ENCODE results near the gene NSD1. TPM values are rescaled to one million over a fixed set of nuclear protein-coding genes. Genes with fewer than 3 reads are reported as not detected.

Gene NSD1
- total and polyA plus RNA-seq, 10 of the 15 experiments (the other 5 are each of a cell fraction or from before 2014, with no cell fraction given): 7.0 to 57.9 (median 30.4) TPM

DNA sequence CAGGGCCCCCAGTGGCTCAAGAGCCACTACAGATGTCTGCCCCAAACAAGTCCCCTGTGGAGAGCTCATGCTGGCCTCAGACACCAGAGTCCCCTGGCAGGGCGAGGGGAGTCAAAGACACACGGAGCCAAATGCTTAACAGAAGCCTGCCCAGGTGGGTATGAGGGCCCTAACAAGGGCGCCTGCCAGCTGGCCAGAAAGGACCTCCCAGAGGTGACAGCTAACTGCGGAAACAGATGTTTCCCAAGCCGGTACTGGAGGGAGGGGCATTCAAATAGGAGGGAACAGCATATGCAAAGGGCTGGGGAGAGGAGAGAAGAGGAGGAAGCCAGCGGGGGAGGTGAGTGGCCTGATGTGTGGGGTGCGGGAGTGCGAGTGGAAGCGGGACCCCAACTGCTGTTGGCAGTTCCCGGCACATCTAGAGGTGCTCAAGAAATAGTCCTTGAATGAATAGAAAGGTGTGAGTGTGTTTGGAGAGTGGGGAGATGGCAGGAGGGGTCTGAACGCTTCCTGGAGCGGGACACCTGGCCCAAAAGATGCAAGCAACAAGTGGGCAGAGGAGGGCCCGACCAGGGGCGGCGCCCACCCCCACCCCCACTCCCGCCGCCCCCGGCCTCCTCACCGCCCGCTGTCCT, 177.3 kb downstream of the NSD1 start (continued):
- no peak for TF ChIP-seq SMAD1 (IDR thresholded peaks at IDR 0.05; ENCODE audit: low read depth, partially characterized antibody)
- peak; percentile 95; the same call in 2 of the 3 replicates for TF ChIP-seq POU2F2 (IDR thresholded peaks at IDR 0.05; ENCODE audit: borderline replicate concordance, low read depth, low read length)
- TF ChIP-seq HCFC1 (IDR thresholded peaks at IDR 0.05; ENCODE audit: low read length): no peak
- TF ChIP-seq CBFB (IDR thresholded peaks at IDR 0.05; ENCODE audit: low read depth): no peak
- peak; percentile 54; the same call in 1 of the 2 replicates for TF ChIP-seq MXI1 (IDR thresholded peaks at IDR 0.05; ENCODE audit: low read depth, low read length)
- TF ChIP-seq SUPT20H (IDR thresholded peaks at IDR 0.05; ENCODE audit: borderline replicate concordance, control insufficient read depth, low read depth, low read length): no peak
- TF ChIP-seq, protein P1, sequence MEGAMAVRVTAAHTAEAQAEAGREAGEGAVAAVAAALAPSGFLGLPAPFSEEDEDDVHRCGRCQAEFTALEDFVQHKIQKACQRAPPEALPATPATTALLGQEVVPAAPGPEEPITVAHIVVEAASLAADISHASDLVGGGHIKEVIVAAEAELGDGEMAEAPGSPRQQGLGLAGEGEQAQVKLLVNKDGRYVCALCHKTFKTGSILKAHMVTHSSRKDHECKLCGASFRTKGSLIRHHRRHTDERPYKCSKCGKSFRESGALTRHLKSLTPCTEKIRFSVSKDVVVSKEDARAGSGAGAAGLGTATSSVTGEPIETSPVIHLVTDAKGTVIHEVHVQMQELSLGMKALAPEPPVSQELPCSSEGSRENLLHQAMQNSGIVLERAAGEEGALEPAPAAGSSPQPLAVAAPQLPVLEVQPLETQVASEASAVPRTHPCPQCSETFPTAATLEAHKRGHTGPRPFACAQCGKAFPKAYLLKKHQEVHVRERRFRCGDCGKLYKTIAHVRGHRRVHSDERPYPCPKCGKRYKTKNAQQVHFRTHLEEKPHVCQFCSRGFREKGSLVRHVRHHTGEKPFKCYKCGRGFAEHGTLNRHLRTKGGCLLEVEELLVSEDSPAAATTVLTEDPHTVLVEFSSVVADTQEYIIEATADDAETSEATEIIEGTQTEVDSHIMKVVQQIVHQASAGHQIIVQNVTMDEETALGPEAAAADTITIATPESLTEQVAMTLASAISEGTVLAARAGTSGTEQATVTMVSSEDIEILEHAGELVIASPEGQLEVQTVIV (IDR thresholded peaks at IDR 0.05; ENCODE audit: borderline replicate concordance, partially characterized antibody): no peak
- TF ChIP-seq MEF2B (IDR thresholded peaks at IDR 0.05; ENCODE audit: partially characterized antibody, poor library complexity, severe bottlenecking): no peak
- TF ChIP-seq CBX3 (IDR thresholded peaks at IDR 0.05; ENCODE audit: borderline replicate concordance, low read depth): no peak
- TF ChIP-seq MEF2A (IDR thresholded peaks at IDR 0.05; ENCODE audit: insufficient read depth, low read depth, low read length): no peak
- TF ChIP-seq, protein P2, sequence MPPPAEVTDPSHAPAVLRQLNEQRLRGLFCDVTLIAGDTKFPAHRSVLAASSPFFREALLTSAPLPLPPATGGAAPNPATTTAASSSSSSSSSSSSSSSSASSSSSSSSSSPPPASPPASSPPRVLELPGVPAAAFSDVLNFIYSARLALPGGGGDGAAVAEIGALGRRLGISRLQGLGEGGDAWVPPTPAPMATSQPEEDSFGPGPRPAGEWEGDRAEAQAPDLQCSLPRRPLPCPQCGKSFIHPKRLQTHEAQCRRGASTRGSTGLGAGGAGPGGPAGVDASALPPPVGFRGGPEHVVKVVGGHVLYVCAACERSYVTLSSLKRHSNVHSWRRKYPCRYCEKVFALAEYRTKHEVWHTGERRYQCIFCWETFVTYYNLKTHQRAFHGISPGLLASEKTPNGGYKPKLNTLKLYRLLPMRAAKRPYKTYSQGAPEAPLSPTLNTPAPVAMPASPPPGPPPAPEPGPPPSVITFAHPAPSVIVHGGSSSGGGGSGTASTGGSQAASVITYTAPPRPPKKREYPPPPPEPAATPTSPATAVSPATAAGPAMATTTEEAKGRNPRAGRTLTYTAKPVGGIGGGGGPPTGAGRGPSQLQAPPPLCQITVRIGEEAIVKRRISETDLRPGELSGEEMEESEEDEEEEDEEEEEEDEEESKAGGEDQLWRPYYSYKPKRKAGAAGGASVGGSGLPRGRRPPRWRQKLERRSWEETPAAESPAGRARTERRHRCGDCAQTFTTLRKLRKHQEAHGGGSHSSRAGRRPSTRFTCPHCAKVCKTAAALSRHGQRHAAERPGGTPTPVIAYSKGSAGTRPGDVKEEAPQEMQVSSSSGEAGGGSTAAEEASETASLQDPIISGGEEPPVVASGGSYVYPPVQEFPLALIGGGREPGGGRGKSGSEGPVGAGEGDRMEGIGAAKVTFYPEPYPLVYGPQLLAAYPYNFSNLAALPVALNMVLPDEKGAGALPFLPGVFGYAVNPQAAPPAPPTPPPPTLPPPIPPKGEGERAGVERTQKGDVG (CRISPR knock-in tag; IDR thresholded peaks at IDR 0.05): no peak
- TF ChIP-seq KDM1A (IDR thresholded peaks at IDR 0.05; ENCODE audit: borderline replicate concordance): no peak
- TF ChIP-seq TCF3 (IDR thresholded peaks at IDR 0.05; ENCODE audit: borderline replicate concordance, insufficient read depth, low read depth, low read length): peak; percentile 67; the same call in 1 of the 2 replicates
- no peak for TF ChIP-seq RCOR1 (conservative IDR thresholded peaks at IDR 0.05; ENCODE audit: low read depth, low read length)
- TF ChIP-seq POLR2A (IDR thresholded peaks at IDR 0.05; ENCODE audit: low read depth, low read length): 0 out of 2 replicates have a peak, but pooled peaks have one; percentile 9
- no peak for TF ChIP-seq BHLHE40 (IDR thresholded peaks at IDR 0.05; ENCODE audit: borderline replicate concordance in 1 of 2, low read depth in 2 of 2, low read length in 1 of 2)
- no peak for TF ChIP-seq LARP7 (IDR thresholded peaks at IDR 0.05)
- no peak for TF ChIP-seq WRNIP1 (IDR thresholded peaks at IDR 0.05; ENCODE audit: borderline replicate concordance, low read depth, low read length)
- TF ChIP-seq, protein P3, sequence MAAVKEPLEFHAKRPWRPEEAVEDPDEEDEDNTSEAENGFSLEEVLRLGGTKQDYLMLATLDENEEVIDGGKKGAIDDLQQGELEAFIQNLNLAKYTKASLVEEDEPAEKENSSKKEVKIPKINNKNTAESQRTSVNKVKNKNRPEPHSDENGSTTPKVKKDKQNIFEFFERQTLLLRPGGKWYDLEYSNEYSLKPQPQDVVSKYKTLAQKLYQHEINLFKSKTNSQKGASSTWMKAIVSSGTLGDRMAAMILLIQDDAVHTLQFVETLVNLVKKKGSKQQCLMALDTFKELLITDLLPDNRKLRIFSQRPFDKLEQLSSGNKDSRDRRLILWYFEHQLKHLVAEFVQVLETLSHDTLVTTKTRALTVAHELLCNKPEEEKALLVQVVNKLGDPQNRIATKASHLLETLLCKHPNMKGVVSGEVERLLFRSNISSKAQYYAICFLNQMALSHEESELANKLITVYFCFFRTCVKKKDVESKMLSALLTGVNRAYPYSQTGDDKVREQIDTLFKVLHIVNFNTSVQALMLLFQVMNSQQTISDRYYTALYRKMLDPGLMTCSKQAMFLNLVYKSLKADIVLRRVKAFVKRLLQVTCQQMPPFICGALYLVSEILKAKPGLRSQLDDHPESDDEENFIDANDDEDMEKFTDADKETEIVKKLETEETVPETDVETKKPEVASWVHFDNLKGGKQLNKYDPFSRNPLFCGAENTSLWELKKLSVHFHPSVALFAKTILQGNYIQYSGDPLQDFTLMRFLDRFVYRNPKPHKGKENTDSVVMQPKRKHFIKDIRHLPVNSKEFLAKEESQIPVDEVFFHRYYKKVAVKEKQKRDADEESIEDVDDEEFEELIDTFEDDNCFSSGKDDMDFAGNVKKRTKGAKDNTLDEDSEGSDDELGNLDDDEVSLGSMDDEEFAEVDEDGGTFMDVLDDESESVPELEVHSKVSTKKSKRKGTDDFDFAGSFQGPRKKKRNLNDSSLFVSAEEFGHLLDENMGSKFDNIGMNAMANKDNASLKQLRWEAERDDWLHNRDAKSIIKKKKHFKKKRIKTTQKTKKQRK (IDR thresholded peaks at IDR 0.05; ENCODE audit: low read depth, low read length): no peak
- TF ChIP-seq SUZ12 (IDR thresholded peaks at IDR 0.05; ENCODE audit: unreplicated experiment): no peak
